ENCODE measurements around the gene CRIM1. TPM values are rescaled to one million over a fixed set of nuclear protein-coding genes. Genes with fewer than 3 reads are reported as not detected.
A peak's percentile ranks its signal among the peaks of the same experiment; 100 is the strongest.

Gene CRIM1
- polyA plus RNA-seq, 2 of the 4 experiments (the other 2 are of a cell fraction), result 127 to 208 TPM

GRCh38 chr2:36479406-36479805 is 123.8 kb downstream of the CRIM1 start:
- Histone ChIP-seq H3K27ac (peak overlapping the region; percentile 78 to 88), H3K4me3 (no peak overlapping the region), H3K4me1 (peaks cover 77% of the 10 kb centered on the region), H3K9me3 (peaks cover 35% of the 10 kb centered on the region), H3K4me2 (peak overlapping the region; percentile 55)
- DNase-seq (ENCODE audit: low read depth in 1 of 2, low spot score in 1 of 2) (no peak), FAIRE-seq (no peak), ATAC-seq (no peak)
- TF ChIP-seq CEBPB (IDR thresholded peaks at IDR 0.05) (no peak), CHD4 (IDR thresholded peaks at IDR 0.05; ENCODE audit: borderline replicate concordance) (no peak), KDM1A (IDR thresholded peaks at IDR 0.05; ENCODE audit: low read depth) (no peak), BCL3 (IDR thresholded peaks at IDR 0.05) (no peak), SMC3 (IDR thresholded peaks at IDR 0.05) (no peak), FOXS1 (CRISPR knock-in tag; IDR thresholded peaks at IDR 0.05) (no peak)
- ChIA-PET POLR2A (no interaction called here), CTCF (interaction anchor here (1.3 to 1.9 kb wide), 2 partner anchors 10 to 13 kb away, joined by 4 to 9 read pairs; no protein-coding TSS in a partner anchor)
- 95% methylated on average over 16 of the region's 16 CpGs for WGBS (ENCODE audit: missing lambda C conversion rate)

- no peak overlapping the region for H3K4me2 ChIP-seq
- peaks cover 28% of the 10 kb centered on the region for H3K9me3 ChIP-seq
- H3K4me3 ChIP-seq, result no peak overlapping the region
- ChIA-PET CTCF (interaction anchor here (1.0 to 1.9 kb wide), 3 partner anchors 10 to 20 kb away, joined by 4 to 9 read pairs (median 4); no protein-coding TSS in a partner anchor), POLR2A (no interaction called here)
- DNase-seq (ENCODE audit: low read depth in 1 of 2, low spot score in 1 of 2), result no peak
- TF ChIP-seq HOXB5 (CRISPR knock-in tag; IDR thresholded peaks at IDR 0.05) (no peak), MAX (IDR thresholded peaks at IDR 0.05) (no peak), USF2 (IDR thresholded peaks at IDR 0.05) (no peak)
- no peak for FAIRE-seq
- peaks cover 83% of the 10 kb centered on the region for H3K4me1 ChIP-seq
- 91% methylated on average over 5 of the region's 5 CpGs for WGBS (ENCODE audit: missing lambda C conversion rate)
- no peak for ATAC-seq
- peak overlapping the region; percentile 78 to 88 for H3K27ac ChIP-seq
These were observed 124.5 kb downstream of the CRIM1 start for GRCh38 chr2:36480028-36480427.

- no peak overlapping the region for H3K4me2 ChIP-seq
- H3K4me3 ChIP-seq, result no peak overlapping the region
- CTCF ChIA-PET, result interaction anchor here (1.0 kb wide), 1 partner anchor 21 kb away, joined by 4 read pairs; no protein-coding TSS in a partner anchor
- peaks cover 22% of the 10 kb centered on the region for H3K9me3 ChIP-seq
- WGBS (ENCODE audit: missing lambda C conversion rate), result 90% methylated on average over 2 of the region's 2 CpGs
- no peak for ATAC-seq
- POLR2A ChIA-PET, result no interaction called here
- FAIRE-seq, result no peak
- H3K4me1 ChIP-seq, result peaks cover 89% of the 10 kb centered on the region
- TF ChIP-seq FOSL2 (IDR thresholded peaks at IDR 0.05), result no peak
- no peak for TF ChIP-seq FOSL2 (CRISPR knock-in tag; IDR thresholded peaks at IDR 0.05)
- no peak for TF ChIP-seq EP300 (IDR thresholded peaks at IDR 0.05)
- TF ChIP-seq ATOH8 (CRISPR knock-in tag; IDR thresholded peaks at IDR 0.05; ENCODE audit: low read depth), result no peak
- TF ChIP-seq BHLHE40 (IDR thresholded peaks at IDR 0.05; ENCODE audit: low read depth, low read length), result no peak
- TF ChIP-seq CTCF (IDR thresholded peaks at IDR 0.05), result no peak
- no peak for TF ChIP-seq HEYL (CRISPR knock-in tag; IDR thresholded peaks at IDR 0.05)
- TF ChIP-seq POLR2A (IDR thresholded peaks at IDR 0.05; ENCODE audit: low read length), result no peak
- TF ChIP-seq SMC3 (IDR thresholded peaks at IDR 0.05), result no peak
- no peak for TF ChIP-seq MAZ (IDR thresholded peaks at IDR 0.05; ENCODE audit: borderline replicate concordance, low read depth, low read length)
- no peak for TF ChIP-seq KDM5A (IDR thresholded peaks at IDR 0.05)
- no peak for TF ChIP-seq PBX3 (IDR thresholded peaks at IDR 0.05)
- DNase-seq (ENCODE audit: low read depth in 1 of 2, low spot score in 1 of 2), result no peak
- H3K27ac ChIP-seq, result peak overlapping the region; percentile 42 to 88; a peak in 5 of 6 replicates
These were observed 125.1 kb downstream of the CRIM1 start for GRCh38 chr2:36480636-36481035.
